ENCODE results near the gene FAM89B.

DNA sequence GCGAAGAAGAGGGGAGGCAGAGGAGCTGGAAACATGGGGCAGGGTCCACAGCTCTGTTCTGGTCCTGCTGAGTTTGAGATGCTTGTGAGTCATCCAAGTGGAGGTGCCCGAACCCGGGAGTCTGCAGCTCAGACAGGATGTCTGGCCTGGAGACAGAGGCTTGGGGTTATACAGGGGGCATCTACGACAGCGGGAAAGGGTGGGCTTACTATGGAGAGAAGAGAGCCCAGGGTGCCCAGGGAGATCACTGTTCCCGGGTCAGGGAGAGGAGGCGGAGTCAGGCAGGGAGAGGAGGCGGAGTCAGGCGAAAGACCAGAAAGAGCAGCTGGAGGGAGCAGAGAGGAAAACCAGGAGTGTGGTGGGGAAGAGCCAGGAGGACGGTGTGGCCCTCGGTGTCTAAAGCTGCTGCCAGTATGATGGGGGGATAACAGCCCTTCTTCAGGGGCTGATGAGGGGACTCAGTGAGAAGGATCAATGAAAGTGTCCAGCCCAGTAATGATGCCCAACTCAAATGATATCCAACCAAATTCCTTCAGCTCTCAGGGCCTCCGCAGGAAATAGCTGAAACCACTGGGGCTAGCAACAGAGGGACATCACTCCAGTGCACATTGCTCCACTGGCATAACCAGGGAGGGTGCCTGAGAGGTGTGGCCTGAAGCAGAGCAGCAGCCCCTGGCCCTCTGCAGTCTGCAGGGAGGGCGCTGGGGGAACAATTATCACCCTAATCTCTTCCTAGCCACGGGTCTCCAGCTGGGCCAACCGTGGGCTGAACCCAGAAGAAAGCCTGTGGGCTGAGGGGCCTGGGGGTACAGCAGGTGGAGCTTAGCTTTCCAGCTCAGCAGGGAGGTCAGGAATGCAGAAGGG is 11.6 kb upstream of the FAM89B start:
- TF ChIP-seq, protein P1, sequence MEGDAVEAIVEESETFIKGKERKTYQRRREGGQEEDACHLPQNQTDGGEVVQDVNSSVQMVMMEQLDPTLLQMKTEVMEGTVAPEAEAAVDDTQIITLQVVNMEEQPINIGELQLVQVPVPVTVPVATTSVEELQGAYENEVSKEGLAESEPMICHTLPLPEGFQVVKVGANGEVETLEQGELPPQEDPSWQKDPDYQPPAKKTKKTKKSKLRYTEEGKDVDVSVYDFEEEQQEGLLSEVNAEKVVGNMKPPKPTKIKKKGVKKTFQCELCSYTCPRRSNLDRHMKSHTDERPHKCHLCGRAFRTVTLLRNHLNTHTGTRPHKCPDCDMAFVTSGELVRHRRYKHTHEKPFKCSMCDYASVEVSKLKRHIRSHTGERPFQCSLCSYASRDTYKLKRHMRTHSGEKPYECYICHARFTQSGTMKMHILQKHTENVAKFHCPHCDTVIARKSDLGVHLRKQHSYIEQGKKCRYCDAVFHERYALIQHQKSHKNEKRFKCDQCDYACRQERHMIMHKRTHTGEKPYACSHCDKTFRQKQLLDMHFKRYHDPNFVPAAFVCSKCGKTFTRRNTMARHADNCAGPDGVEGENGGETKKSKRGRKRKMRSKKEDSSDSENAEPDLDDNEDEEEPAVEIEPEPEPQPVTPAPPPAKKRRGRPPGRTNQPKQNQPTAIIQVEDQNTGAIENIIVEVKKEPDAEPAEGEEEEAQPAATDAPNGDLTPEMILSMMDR (optimal IDR thresholded peaks at IDR 0.05 in 1 of 3, IDR thresholded peaks at IDR 0.05 in 1 of 3, conservative IDR thresholded peaks at IDR 0.05 in 1 of 3; ENCODE audit: extremely low read depth in 1 of 3, insufficient read depth in 2 of 3, low read length in 3 of 3), result no peak
- no peak for TF ChIP-seq EZH2 (IDR thresholded peaks at IDR 0.05; ENCODE audit: low read length)

All from keratinocyte (primary cell).